ENCODE measurements around the gene KREMEN1. TPM values are rescaled to one million over a fixed set of nuclear protein-coding genes. Genes with fewer than 3 reads are reported as not detected.
"Not testable (repeated sequence)": the region's sequence is repeated elsewhere in the genome, so short reads cannot be mapped to it uniquely, and the experiment has no call there.

The KREMEN1 gene
- polyA plus RNA-seq, 1 of the 3 experiments (the other 2 are of a cell fraction): 10.0 TPM

DNA sequence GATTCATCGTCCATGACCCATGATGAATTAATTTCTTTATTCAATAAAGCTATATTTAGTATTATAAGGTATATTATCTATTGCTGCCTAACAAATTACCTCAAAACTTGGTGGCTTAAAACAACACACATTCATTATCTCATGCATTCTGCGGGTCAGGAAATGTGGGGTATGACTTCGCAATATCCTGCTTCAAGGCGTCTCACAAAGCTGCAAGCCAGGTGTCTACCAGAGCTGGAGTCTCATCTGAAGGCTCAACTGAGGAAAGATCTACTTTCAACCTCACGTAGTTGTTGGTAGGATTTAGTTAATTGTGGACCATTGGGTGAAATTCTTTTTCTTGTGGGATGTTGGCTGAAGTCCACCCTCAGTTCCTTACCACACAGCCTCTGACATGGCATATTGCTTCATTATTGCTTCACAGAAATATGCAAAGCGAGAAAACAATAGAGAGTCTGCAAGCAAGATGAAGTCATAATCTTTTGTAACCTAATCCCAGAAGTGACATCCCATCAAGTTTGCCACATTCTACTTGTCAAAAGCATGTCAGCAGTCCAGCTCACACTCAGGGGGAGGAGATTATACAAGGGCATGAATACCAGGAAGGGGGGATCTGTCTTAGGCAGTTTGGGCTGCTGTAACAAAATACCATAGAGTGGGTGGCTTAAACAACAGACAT, 45.1 kb downstream of the KREMEN1 start (continued):
- TF ChIP-seq USF2 (IDR thresholded peaks at IDR 0.05; ENCODE audit: borderline replicate concordance, low read depth, low read length) (no peak), FOXM1 (IDR thresholded peaks at IDR 0.05; ENCODE audit: low read depth) (no peak), MAX (IDR thresholded peaks at IDR 0.05; ENCODE audit: low read depth) (no peak)

DNA sequence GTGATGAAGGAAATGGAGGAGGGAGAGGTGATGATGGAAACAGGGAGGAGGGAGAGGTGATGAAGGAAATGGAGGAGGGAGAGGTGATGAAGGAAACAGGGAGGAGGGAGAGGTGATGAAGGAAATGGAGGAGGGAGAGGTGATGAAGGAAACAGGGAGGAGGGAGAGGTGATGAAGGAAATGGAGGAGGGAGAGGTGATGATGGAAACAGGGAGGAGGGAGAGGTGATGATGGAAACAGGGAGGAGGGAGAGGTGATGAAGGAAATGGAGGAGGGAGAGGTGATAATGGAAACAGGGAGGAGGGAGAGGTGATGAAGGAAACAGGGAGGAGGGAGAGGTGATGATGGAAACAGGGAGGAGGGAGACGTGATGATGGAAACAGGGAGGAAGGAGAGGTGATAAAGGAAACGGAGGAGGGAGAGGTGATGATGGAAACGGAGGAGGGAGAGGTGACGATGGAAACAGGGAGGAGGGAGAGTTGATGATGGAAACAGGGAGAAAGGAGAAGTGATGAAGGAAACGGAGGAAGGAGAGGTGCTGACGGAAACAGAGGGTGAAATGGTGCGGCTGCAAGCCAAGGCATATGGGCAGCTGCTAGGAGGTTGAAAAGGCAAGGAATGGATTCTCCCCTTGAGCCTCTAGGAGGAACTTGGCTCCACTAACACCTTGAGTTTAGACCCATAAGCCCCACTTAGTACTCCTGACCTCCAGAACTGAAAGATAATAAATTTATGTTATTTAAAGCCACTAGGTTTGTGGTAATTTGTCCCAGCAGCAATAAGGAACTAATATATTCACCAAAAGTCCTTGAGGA, 47.5 kb downstream of the KREMEN1 start:
- H3K27me3 ChIP-seq (ENCODE audit: insufficient read depth); H3K79me2 ChIP-seq (ENCODE audit: insufficient read depth); CTCF ChIA-PET; H4K20me1 ChIP-seq (ENCODE audit: insufficient read depth); H3K9me2 ChIP-seq; H3K4me1 ChIP-seq (ENCODE audit: control insufficient read depth in 1 of 2, insufficient read depth in 2 of 2, low read depth in 1 of 2, low read length in 1 of 2); H3F3A ChIP-seq (replicated peaks; ENCODE audit: insufficient read depth); H3K4me2 ChIP-seq; DNase-seq; H3K9ac ChIP-seq; H3K27ac ChIP-seq (ENCODE audit: low read depth in 2 of 2, low read length in 1 of 2); H3K9me3 ChIP-seq; H3K4me3 ChIP-seq (ENCODE audit: low read depth in 2 of 2, low read length in 1 of 2); POLR2A ChIA-PET; H2AFZ ChIP-seq (ENCODE audit: low read depth); H3K36me3 ChIP-seq (replicated peaks in 1 of 2; ENCODE audit: control insufficient read depth in 1 of 2, insufficient read depth in 2 of 2, low read length in 1 of 2): not testable (repeated sequence)
- WGBS (ENCODE audit: low lambda C conversion rate): 95% methylated on average over 6 of the region's 7 CpGs

GRCh38 chr22:29121124-29121523, 48.3 kb downstream of the KREMEN1 start:
- no peaks in the 10 kb centered on the region for H4K20me1 ChIP-seq (ENCODE audit: insufficient read depth)
- no peaks in the 10 kb centered on the region for H3K27me3 ChIP-seq (ENCODE audit: insufficient read depth)
- no peak for DNase-seq
- no peaks in the 10 kb centered on the region for H3K9me2 ChIP-seq
- peaks cover 0 to 2% of the 10 kb centered on the region in 2 experiments; a peak in 1 of 4 replicates for H3K4me1 ChIP-seq (ENCODE audit: control insufficient read depth in 1 of 2, insufficient read depth in 2 of 2, low read depth in 1 of 2, low read length in 1 of 2)
- no peak overlapping the region for H2AFZ ChIP-seq (ENCODE audit: low read depth)
- TF ChIP-seq RAD21 (IDR thresholded peaks at IDR 0.05; ENCODE audit: low read length): no peak
- no peak for TF ChIP-seq USF2 (IDR thresholded peaks at IDR 0.05; ENCODE audit: borderline replicate concordance, low read depth, low read length)
- no peak for TF ChIP-seq REST (IDR thresholded peaks at IDR 0.05; ENCODE audit: low read depth, low read length)
- no peak for TF ChIP-seq IRF3 (IDR thresholded peaks at IDR 0.05; ENCODE audit: low read depth, low read length)
- TF ChIP-seq ZBTB33 (IDR thresholded peaks at IDR 0.05; ENCODE audit: borderline replicate concordance, low read depth): no peak
- TF ChIP-seq YY1 (IDR thresholded peaks at IDR 0.05; ENCODE audit: low read depth): no peak
- TF ChIP-seq RFX5 (IDR thresholded peaks at IDR 0.05; ENCODE audit: low read length): no peak
- no peak for TF ChIP-seq RCOR1 (IDR thresholded peaks at IDR 0.05; ENCODE audit: low read length)
- TF ChIP-seq FOXJ3 (CRISPR knock-in tag; IDR thresholded peaks at IDR 0.05): no peak
- no peak for TF ChIP-seq SIN3A (IDR thresholded peaks at IDR 0.05; ENCODE audit: borderline replicate concordance, low read depth, low read length)
- no peak for TF ChIP-seq MXI1 (IDR thresholded peaks at IDR 0.05; ENCODE audit: low read depth, low read length)
- WGBS (ENCODE audit: low lambda C conversion rate): 90% methylated on average over 5 of the region's 5 CpGs
- no peak overlapping the region for H3K4me2 ChIP-seq
- H3K9me3 ChIP-seq: no peaks in the 10 kb centered on the region
- no peak overlapping the region for H3K4me3 ChIP-seq (ENCODE audit: low read depth in 2 of 2, low read length in 1 of 2)
- ChIA-PET POLR2A (no interaction called here), CTCF (no interaction called here)
- no peaks in the 10 kb centered on the region for H3K79me2 ChIP-seq (ENCODE audit: insufficient read depth)
- H3F3A ChIP-seq (replicated peaks; ENCODE audit: insufficient read depth): no peaks in the 10 kb centered on the region
- H3K27ac ChIP-seq (ENCODE audit: low read depth in 2 of 2, low read length in 1 of 2): no peak overlapping the region
- no peak overlapping the region for H3K9ac ChIP-seq
- H3K36me3 ChIP-seq (replicated peaks in 1 of 2; ENCODE audit: control insufficient read depth in 1 of 2, insufficient read depth in 2 of 2, low read length in 1 of 2): peaks cover 2 to 8% of the 10 kb centered on the region in 2 experiments
